ENCODE measurements around the gene DTX4. TPM values are rescaled to one million over a fixed set of nuclear protein-coding genes. Genes with fewer than 3 reads are reported as not detected.

The DTX4 gene
- total and polyA plus RNA-seq, 5 donors, result 0.70 to 3.4 (median 1.6) TPM

GRCh38 chr11:59144579-59145345 lies 27.2 kb upstream of the DTX4 start:
- H3K4me1 ChIP-seq (ENCODE audit: control insufficient read depth, insufficient read depth, low read length), result no peaks in the 10 kb centered on the region
- peak; percentile 69 to 78 for ATAC-seq

DNA sequence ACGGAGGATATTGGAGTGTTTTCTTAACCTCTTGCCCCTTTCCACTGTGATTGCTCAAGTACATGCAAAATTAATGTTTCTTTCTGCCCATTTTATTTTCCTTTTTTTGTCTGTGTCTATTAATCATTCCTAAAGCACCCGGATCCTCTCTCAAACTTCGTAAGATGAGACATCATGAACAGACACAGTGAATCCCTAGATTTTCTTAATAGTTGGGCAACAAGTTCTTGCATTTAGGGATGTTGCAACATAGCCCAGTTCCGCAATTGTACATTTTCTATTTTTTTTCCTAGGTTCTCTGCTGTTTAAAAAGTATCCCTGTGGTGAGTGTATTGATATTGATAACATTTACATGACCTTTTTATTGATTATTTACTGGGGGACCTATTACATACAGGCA lies 26.4 kb upstream of the DTX4 start:
- no peak for ATAC-seq
- Histone ChIP-seq H3K27me3 (ENCODE audit: control insufficient read depth, insufficient read depth) (no peaks in the 10 kb centered on the region), H3K9me3 (ENCODE audit: control insufficient read depth, low read length) (no peaks in the 10 kb centered on the region), H3K27ac (ENCODE audit: low read length) (no peak overlapping the region), H3K4me1 (ENCODE audit: control insufficient read depth, insufficient read depth, low read length) (no peaks in the 10 kb centered on the region), H3K4me3 (ENCODE audit: low read length) (no peak overlapping the region)
- intact Hi-C loops (cut with DNase I), result no loop called here
- DNase-seq, result no peak
- WGBS, result 58% methylated on average over 4 of the region's 4 CpGs

More at GRCh38 chr11:59144579-59145345, 27.2 kb upstream of the DTX4 start:
- H3K27ac ChIP-seq (ENCODE audit: low read length), result peak overlapping the region; percentile 68
- H3K4me3 ChIP-seq (ENCODE audit: low read length), result peak overlapping the region; percentile 16
- peak; percentile 79 to 89 (median 89) for DNase-seq
- H3K9me3 ChIP-seq (ENCODE audit: control insufficient read depth, low read length), result no peaks in the 10 kb centered on the region
- 2% methylated on average over 39 of the region's 39 CpGs for WGBS
- H3K27me3 ChIP-seq (ENCODE audit: control insufficient read depth, insufficient read depth), result no peaks in the 10 kb centered on the region
- intact Hi-C loops (cut with DNase I), result no loop called here

GRCh38 chr11:59151761-59152160 lies 20.2 kb upstream of the DTX4 start:
- no peaks in the 10 kb centered on the region for H3K4me1 ChIP-seq (ENCODE audit: control insufficient read depth, insufficient read depth, low read length)
- H3K27me3 ChIP-seq (ENCODE audit: control insufficient read depth, insufficient read depth), result no peaks in the 10 kb centered on the region
- DNase-seq (no peak), ATAC-seq (no peak)
- intact Hi-C loops (cut with DNase I), result no loop called here
- H3K4me3 ChIP-seq (ENCODE audit: low read length), result no peak overlapping the region
- H3K9me3 ChIP-seq (ENCODE audit: control insufficient read depth, low read length), result no peaks in the 10 kb centered on the region
- WGBS, result 94% methylated on average over 1 of the region's 1 CpG
- H3K27ac ChIP-seq (ENCODE audit: low read length), result no peak overlapping the region

DNA sequence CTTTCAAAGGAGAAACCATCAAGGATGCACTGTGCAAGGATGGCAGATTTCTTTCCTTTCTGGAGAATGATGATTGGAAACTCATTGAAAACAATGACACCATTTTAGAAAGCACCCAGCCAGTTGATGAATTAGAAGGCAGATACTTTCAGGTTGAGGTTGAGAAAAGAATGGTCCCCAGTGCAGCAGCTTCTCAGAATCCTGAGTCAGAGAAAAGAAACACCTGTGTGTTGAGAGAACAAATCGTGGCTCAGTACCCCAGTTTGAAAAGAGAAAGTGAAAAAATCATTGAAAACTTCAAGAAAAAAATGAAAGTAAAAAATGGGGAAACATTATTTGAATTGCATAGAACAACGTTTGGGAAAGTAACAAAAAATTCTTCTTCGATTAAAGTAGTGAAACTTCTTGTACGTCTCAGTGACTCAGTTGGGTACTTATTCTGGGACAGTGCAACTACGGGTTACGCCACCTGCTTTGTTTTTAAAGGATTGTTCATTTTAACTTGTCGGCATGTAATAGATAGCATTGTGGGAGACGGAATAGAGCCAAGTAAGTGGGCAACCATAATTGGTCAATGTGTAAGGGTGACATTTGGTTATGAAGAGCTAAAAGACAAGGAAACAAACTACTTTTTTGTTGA lies 19.5 kb upstream of the DTX4 start:
- Histone ChIP-seq H3K4me3 (ENCODE audit: low read length) (no peak overlapping the region), H3K9me3 (ENCODE audit: control insufficient read depth, low read length) (no peaks in the 10 kb centered on the region), H3K27ac (ENCODE audit: low read length) (no peak overlapping the region), H3K4me1 (ENCODE audit: control insufficient read depth, insufficient read depth, low read length) (no peaks in the 10 kb centered on the region), H3K27me3 (ENCODE audit: control insufficient read depth, insufficient read depth) (no peaks in the 10 kb centered on the region)
- DNase-seq (no peak), ATAC-seq (no peak)
- intact Hi-C loops (cut with DNase I), result no loop called here
- 88% methylated on average over 8 of the region's 8 CpGs for WGBS

DNA sequence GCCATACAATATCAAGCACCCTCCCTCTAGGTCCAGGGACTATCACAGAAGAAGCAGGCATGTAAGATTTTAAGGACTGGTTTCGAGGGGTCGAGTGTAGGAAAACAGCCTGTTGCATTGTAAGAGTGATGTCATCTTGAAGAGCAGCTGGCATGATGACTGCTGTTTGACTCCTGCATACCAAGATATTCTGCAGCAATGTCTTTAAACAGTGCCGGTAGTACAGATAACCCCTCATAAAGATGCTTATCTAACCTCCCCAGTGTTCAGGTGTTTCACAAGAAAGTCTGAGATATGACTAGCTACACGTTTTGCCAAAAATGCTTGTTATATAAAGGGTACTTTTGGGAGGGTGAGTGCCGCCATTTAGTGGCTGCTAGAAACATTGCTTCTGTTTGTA lies 17.3 kb upstream of the DTX4 start:
- H3K9me3 ChIP-seq (ENCODE audit: control insufficient read depth, low read length), result no peaks in the 10 kb centered on the region
- no peaks in the 10 kb centered on the region for H3K27me3 ChIP-seq (ENCODE audit: control insufficient read depth, insufficient read depth)
- no peak for DNase-seq
- H3K27ac ChIP-seq (ENCODE audit: low read length), result no peak overlapping the region
- no peak overlapping the region for H3K4me3 ChIP-seq (ENCODE audit: low read length)
- no peaks in the 10 kb centered on the region for H3K4me1 ChIP-seq (ENCODE audit: control insufficient read depth, insufficient read depth, low read length)
- ATAC-seq, result no peak
- intact Hi-C loops (cut with DNase I), result no loop called here
- WGBS, result 73% methylated on average over 5 of the region's 5 CpGs

DNA sequence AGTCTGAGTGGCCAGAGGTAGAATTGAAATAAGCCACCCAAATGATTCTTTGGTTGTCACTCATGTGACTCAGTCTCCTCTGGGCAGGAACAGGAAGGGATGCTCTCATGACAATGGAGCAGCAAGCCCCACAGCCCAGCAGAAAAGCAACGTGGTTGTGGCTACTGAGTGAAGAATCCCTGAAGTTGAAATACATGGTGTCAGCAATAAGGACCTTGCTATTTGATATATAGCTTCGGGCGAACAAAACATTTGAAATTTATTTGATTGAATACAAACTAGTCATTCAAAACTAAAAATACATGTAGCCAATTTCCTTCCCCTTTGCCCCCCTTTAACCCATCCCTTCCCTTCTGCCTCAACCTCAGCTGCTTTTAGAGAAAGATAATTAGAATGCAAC lies 14.5 kb upstream of the DTX4 start:
- no peak overlapping the region for H3K4me3 ChIP-seq (ENCODE audit: low read length)
- H3K27me3 ChIP-seq (ENCODE audit: control insufficient read depth, insufficient read depth), result no peaks in the 10 kb centered on the region
- no peaks in the 10 kb centered on the region for H3K4me1 ChIP-seq (ENCODE audit: control insufficient read depth, insufficient read depth, low read length)
- no peak overlapping the region for H3K27ac ChIP-seq (ENCODE audit: low read length)
- no peaks in the 10 kb centered on the region for H3K9me3 ChIP-seq (ENCODE audit: control insufficient read depth, low read length)
- 60% methylated on average over 3 of the region's 3 CpGs for WGBS
- DNase-seq (no peak), ATAC-seq (no peak)
- intact Hi-C loops (cut with DNase I), result no loop called here

DNA sequence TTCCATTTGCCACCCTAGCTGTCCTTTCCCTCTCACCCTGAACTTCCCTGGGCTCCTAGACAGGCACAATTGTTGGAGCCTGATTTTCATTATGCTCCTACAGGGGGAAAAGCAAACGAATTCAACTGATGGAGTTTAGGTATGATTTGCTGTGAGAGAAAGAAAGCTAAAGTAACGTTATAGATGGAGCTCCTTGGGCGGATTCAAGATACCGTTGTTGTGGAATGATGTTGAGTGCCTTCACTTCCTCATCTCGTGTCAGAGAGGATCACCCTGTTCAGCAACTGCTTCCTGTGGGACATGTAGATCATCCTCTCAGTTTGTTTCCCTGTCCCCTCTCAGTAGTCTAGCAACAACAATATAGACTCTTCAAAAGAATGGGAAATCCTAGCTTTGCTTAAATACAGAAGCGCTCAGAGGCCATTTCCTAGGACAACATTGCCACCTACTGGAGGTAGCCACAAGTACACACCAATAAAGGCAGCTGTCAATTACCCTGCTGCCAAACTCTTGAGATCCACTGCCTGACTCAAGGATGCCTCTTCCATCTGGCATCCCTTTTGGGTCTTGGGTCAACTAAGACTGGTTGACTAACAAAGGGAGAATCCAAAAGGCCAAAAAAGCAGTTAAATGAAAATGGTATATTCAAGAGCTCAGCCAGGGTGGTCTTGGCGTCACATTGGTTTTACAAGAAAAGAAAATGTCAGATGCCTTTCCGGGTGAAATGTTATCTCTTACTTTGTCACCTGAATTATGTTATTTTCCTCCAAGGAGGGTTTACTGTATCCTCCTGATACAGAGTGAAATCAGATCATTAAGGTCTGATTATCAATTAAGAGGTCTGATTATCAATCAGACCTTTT lies 13.5 kb upstream of the DTX4 start:
- intact Hi-C loops (cut with DNase I), result no loop called here
- H3K27me3 ChIP-seq (ENCODE audit: control insufficient read depth, insufficient read depth), result no peaks in the 10 kb centered on the region
- no peak overlapping the region for H3K27ac ChIP-seq (ENCODE audit: low read length)
- no peaks in the 10 kb centered on the region for H3K4me1 ChIP-seq (ENCODE audit: control insufficient read depth, insufficient read depth, low read length)
- DNase-seq, result peak in 1 of 3 donors; percentile 28
- H3K4me3 ChIP-seq (ENCODE audit: low read length), result no peak overlapping the region
- 32% methylated on average over 8 of the region's 8 CpGs for WGBS
- peak; percentile 80 to 87 for ATAC-seq
- no peaks in the 10 kb centered on the region for H3K9me3 ChIP-seq (ENCODE audit: control insufficient read depth, low read length)

- intact Hi-C loops (cut with DNase I), result no loop called here
- ATAC-seq, result no peak
Measured at GRCh38 chr11:59164028-59164427, 7.9 kb upstream of the DTX4 start.

GRCh38 chr11:59172345-59173079 lies 580 bp downstream of the DTX4 start:
- ATAC-seq, result peak; percentile 22 to 48
- peak in 1 of 3 donors; percentile 71 for DNase-seq
- Histone ChIP-seq H3K9me3 (ENCODE audit: control insufficient read depth, low read length) (no peaks in the 10 kb centered on the region), H3K27ac (ENCODE audit: low read length) (no peak overlapping the region), H3K4me1 (ENCODE audit: control insufficient read depth, insufficient read depth, low read length) (no peaks in the 10 kb centered on the region), H3K4me3 (ENCODE audit: low read length) (peak overlapping the region; percentile 73), H3K27me3 (ENCODE audit: control insufficient read depth, insufficient read depth) (no peaks in the 10 kb centered on the region)
- intact Hi-C loops (cut with DNase I), result loop anchor here (2.0 to 5.0 kb wide), 5 partner anchors 34 to 510 kb away; no protein-coding TSS in a partner anchor
- under 1% methylated on average over 70 of the region's 70 CpGs for WGBS

More at GRCh38 chr11:59164028-59164427, 7.9 kb upstream of the DTX4 start:
- Histone ChIP-seq H3K27me3 (ENCODE audit: control insufficient read depth, insufficient read depth) (no peaks in the 10 kb centered on the region), H3K4me3 (ENCODE audit: low read length) (no peak overlapping the region), H3K9me3 (ENCODE audit: control insufficient read depth, low read length) (no peaks in the 10 kb centered on the region), H3K4me1 (ENCODE audit: control insufficient read depth, insufficient read depth, low read length) (no peaks in the 10 kb centered on the region), H3K27ac (ENCODE audit: low read length) (no peak overlapping the region)
- DNase-seq, result no peak
- 58% methylated on average over 3 of the region's 3 CpGs for WGBS

All from right cardiac atrium (tissue), 5 donors.